HG03575 (cell line): ENCODE results near the gene SBDS.
"Not testable (repeated sequence)": the region's sequence is repeated elsewhere in the genome, so short reads cannot be mapped to it uniquely, and the experiment has no call there.

Experiments used
- ATAC-seq: cut with Tn5 transposase; IDR thresholded peaks from one replicate; pipeline ENCODE4 v1.9.1; 2021; ENCODE audit not compliant: unreplicated experiment, insufficient number of reproducible peaks, low FRiP score; ENCODE audit errors: extremely low read depth

SBDS gene

DNA sequence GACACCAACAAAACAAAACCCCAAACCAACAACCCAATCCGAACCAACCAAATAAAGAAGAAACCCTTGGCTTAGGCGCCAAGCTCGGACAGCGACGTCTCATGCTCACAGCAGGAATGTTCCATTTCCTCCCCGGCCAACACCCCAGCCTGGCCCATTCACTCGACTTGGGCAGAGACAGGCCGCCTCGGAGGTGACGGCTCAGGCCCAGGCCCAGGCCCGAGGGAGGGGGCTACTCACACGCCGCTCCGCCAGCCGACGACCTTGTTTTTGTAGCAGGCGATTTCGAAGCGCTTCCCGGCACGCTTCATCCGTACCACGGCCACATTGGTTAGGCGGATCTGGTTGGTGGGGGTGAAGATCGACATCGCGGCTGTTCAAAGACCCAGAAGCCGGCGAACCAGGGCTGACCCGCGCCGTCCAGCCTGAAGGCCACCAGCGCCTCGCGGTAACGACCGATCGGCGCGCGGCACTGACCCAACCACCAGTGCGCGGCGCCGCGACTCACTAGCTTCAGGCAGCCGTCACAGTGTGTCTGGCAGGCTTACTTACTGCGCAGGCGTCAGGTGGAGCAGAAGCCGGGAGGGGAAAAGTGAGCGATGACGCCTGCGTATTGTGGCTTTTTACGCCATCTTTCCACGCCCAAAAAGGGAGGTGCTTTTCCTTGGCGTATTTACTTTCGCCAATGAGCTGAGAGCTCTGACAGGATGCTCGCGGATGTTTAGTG lies at the start of gene SBDS:
Gene SBDS (minus strand): TSS at position 537 of the 727 bp plus-strand sequence. CDS start 169 bp downstream, at position 368.
- ATAC-seq: peak; percentile 32

DNA sequence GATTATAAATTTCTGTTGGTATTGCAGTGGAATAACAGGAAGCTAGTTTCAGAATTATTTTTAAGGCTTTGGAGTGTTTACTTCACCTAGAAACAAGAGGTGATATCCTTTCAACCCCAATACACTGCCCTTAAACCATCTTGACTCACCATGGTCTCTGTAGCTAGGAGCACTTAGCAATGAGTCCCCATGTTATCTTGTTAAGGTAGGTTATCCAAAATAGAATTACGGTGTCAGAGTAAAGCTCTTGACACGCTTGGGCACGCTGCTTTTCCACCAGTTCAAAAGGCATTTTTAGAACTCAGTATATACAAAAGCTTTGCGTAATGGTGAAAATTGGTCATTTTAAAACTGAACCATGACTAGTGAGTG lies 48.2 kb upstream of the SBDS start:
- not testable (repeated sequence) for ATAC-seq

DNA sequence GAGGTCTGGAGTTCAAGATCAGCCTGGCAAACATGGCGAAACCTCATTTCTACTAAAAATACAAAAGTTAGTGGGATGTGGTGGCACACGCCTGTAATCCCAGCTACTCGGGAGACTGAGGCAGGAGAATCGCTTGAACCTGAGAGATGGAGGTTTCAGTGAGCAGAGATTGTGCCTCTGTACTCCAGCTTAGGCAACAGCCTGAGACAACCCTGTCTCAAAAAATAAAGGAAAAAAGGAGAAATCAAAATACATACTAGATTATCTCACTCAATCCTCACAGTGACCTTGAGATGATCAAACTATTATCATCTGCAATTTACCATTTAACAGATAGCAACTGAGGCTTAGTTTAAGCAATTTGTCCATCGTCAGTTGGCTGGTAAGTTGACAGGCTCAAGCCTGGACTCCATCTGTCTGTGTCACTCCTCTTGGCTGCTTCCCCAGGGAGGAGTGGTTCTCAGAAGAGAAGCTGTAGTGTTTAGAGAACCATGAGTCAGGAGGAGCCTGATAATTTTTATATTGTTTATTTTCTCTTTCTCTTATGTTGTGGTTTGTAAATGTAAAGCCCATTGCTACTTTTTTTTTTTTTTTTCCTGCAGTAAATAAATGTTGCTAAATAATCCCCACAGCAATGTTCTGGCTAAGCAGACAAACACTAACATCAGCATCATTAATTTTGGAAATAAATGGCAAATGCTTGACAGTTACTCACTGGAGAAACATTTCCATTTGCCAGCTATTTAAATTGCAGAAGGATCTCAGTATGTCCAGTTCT lies 47.6 kb upstream of the SBDS start:
- ATAC-seq: not testable (repeated sequence)

DNA sequence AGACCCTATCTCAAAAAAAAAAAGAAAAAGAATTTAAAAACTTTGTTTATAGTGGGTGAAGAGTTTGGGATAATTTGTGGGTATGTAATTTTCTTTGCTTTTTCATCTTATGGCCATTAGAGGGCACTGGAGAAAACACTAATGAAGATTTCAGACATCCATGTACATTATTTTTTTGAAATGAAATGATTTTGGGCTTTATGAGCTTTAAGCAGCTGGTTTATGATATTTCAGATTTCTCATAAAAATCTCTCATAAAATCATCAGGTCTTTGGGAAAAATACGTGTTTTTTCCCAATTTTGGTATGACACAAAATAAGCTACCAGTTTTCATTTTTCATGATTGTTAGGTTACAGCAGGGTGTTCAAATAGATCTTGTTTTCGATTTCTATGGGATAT lies 45.4 kb upstream of the SBDS start:
- ATAC-seq: not testable (repeated sequence)

DNA sequence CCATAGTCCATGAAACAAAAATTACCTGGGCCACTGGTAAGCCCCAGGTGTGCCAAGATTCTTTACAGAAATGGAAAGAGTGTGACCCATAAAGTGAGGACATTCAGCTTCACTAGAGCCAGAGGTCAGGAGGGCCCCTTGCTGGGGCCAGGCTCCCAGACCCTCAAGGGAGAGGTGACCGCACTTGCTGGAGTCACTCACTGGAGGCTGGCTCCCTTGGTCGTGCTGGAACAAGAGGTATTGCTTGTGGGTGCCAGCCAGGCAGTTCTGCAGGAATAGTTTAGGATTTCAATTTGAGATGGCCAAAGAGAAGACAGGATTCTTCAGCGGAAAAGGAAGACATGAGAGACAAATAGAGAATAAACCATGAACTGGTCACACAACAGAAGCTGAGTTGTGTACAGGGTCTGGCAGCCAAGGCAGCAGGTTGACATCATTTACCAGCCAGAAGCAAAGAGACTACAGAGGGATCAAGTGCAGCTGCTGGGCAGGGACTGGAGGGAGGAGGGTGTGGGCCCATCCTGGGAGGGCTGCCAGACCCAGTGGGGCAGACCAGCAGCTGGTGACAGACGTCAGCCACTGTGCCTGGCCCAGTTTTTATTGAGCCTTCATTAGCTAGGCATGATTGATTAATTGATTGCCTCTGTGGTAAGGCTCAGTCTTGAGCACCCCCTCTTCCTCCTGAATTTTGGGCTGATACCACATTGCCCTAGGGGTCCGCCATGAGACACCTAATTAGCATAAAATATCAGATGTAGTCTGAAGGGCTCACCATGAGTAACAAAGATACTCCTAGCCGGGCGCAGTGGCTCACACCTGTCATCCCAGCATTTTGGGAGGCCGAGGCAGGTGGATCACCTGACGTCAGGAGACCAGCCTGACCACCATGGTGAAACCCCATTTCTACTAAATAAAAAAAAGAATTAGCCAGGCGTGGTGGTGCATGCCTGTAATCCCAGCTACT lies 41.3 kb upstream of the SBDS start:
- ATAC-seq: not testable (repeated sequence)

DNA sequence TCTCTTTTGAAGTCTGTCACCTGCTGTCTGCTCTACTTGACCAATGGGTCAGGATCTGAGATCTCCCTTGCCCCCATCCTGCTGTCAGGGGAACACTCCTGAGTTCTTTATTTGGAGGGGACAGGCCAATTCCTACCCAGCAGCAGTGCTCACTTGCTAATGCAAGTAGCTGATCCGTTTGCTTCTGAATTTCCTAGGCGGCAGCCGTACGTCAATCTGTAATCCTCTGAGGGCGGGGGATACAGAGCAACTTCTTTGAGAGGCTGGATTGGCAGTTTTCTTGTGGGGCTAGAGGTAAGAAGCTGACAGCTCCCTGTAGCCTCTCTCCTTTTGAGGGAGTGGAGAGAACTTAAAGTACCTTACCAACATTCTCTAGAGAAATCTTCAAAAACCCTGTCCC lies 37.9 kb upstream of the SBDS start:
- ATAC-seq: no peak

DNA sequence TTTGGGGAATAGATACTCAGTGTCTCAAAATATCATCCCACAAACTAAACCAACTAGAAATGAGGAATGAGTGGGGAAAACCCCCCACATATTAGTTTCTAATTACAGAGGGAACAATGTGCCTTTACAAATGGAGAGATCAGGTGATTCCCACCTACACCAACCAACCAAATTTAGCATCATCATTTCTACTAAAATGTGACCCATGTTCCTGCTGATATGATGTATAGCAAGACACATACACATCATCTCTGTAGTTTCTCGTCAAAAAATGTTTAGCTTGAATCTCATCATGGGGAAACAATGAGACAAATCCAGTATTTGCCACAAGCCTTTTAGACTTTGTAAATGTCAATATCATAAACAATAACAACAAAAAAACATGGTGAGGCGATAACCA lies 36.3 kb upstream of the SBDS start:
- ATAC-seq: not testable (repeated sequence)

DNA sequence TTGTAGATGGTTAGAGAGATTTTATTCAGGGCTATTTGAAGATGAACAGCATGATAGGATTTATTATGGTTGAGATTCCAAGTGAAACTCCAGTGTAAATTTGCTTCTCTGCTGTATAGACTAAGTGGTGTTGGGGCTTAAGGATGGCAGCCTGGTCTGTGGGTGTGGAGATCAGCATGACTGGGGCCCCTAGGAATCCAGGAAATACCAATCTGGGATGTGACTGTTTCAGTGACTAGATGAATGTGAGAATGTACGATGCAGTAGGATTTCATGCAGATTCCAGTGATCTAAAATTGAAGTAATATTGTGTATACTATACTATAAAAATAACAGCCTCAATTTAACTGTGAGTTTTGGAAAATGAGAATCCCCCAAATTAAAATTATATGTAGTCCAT lies 30.1 kb upstream of the SBDS start:
- not testable (repeated sequence) for ATAC-seq

DNA sequence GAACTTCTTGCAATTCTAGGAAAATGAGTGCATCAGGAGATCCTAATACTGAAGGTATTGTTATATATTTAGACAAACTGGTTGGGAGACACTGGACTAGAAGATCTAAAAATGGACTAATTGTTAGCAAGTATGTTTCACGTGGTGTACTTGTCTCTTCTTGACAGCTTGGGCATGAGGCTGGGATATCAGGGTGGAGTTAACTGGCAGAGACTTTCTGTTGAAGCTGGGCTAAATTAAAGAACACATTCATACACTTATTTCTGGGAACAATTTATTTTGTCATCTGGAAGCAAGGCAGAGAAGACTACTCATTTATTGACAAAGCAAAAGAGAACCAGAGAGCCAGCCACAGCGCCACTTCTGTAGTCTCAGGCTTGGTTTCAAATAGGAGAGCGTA lies 27.1 kb upstream of the SBDS start:
- ATAC-seq: no peak

DNA sequence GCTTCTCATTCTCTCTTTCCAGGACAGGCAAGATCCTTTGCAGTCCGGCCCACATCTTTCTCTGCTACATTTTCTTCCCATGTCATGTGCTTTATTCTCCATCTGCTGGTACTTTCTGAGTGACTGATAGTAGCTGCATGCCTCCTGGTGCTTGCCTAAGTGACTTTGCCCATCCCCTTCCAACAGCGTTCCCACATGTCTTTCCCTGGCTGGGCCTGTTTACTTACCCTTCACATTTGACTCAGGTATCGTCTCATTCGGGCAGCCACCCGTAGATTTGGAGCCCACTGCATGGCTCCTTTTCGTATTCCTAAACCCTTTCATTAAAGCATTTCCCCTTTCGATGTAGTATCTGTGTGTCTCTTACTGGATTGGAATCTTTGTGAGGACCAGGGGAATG lies 25.9 kb upstream of the SBDS start:
- no peak for ATAC-seq

DNA sequence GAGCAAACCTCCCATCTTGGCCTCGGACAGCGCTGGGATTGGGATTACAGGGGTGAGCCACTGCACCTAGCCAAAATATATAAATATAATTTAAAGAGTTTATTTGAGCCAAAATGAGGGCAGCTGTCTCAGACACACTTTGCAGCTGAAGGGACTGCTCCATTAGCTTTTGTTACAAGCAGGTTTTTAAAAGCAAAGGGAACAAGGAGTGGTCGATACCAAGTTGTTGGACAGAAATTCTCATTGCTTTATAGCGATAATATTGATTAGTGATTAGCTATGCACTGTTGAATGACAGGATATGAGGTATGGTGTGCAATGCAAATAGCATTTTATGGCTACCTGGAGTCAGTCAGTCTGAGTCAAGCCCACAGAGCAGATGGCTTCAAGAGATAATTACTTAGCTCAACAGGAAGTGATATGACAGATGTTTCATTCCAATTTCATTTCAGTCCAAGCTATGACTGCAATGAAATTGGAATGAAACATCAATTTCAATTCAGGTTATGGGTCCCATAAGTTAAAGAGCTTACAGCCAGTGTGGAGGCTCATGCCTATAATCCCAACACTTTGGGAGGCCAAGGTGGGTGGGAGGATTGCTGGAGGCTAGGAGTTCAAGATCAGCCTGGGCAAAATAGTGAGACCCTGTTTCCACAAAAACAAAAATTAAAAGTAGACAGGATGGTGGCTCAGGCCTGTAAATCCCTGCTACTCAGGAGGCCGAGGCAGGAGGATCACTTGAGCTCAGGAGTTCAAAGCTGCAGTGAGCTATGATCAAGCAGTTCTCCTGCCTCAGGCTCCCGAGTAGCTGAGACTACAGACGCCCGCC lies 24.4 kb upstream of the SBDS start:
- ATAC-seq: no peak

DNA sequence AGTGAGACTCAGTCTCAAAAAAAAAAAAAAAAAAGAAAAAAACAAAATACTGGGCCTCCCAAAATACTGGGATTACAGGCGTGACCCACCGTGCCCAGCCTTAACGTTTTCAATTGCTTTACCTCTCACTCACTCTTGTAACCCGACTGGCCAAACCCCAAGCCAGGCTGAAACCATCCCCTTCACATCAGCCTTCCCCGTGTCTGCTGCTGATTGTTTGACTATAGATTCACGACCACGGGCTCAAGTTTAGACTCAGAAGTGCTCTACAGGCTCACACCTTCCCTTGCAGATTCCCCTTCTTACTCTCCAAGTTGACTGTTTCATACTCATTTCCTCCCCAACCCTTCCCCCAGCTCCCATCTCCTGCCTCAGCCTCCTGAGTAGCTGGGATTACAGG lies 23.6 kb upstream of the SBDS start:
- ATAC-seq: no peak

DNA sequence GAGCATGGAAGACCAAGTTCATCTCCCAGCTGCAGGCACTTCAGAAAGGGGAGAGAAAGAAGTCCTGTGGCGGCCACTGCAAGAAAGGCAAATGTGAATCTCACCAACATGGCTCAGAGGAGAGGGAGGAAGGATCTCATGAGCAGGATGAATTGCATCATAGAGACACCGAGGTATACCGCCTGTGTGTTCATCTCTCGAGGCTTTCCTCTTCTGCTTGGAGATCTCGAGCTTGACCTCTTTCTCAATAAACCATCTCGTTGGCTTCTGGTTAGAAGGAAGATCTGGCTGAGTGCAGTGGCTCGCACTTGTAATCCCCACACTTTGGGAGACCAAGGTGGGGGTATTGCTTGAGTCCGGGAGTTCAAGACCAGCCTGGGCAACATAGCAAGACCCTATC lies 22.6 kb upstream of the SBDS start:
- ATAC-seq: not testable (repeated sequence)

DNA sequence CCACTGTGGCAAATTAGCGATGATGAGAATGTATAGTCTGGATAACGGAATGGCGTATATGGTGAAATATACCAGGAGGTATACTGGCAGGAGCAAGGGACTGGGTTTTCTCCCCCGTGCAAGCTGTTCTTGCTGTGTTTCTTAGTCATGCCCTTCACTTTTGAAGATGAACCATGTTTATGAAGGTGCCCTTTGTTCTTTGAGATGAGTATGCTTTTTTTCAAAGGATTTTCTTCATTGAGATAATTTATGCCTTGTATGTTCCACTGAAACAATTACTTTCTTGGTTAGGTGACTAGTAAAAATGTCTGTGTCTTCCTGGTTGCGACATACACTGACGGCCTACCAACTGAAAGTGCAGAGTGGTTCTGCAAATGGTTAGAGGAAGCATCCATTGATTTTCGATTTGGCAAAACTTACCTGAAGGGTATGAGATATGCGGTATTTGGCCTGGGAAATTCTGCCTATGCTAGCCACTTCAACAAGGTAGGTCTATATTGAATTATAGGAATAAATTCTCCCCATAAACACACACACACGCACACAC lies 18.8 kb upstream of the SBDS start:
- ATAC-seq: not testable (repeated sequence)

DNA sequence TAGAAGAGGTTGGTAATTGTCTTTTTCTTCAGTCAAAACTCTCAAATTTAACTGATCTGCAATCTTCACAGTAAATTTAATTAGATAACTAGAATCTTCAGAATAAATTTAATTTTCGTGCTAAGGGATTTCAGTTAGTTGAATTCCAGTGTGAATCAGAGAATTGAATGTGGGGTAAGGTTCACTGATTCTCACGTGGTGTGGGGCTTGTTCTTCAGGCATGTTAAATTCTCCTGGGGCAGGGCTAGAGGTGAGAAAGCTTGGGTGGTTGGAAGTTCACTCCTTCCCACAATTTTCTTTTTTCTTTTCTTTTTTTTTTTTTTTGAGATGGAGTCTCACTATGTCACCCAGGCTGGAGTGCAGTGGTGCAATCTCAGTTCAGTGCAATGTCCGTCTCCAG lies 14.3 kb upstream of the SBDS start:
- not testable (repeated sequence) for ATAC-seq

DNA sequence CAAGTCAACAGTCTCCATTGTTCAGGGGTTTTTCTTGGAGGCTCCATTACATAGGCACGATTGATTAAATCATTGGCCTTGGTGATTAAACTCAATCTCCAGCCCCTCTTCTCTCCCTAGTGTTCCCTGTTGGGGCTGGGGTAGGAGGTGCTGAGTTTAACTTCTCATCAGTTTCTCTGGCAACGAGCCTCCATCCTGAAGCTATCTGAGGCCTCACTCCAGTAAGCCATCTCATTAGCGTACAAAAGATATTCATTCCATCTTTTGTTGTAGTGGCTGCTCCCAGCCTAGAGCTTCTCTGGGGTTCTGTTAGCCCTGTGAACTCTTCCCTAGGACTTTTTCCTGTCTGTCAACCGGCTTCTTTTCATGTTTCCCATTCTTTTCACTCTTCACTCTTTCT lies 12.9 kb upstream of the SBDS start:
- ATAC-seq: no peak

DNA sequence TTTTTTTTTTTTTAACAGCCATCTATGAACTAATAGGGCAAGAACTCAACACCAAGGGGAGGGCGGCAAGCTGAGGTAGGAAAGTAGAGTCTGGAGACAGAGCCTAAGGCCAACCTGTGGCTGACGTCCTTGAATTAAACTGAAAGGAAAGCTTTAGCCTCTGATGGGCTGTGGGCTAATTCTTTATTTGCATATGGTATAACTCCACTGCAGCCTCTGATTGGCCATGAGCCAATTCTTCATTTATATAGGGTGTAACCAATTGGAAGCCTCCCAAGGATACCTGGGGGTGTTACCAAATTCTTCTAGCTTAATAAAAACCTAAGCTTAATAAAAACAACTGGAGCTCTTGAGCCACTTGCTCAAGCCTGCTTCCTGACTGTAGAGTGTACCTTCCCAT lies 11.6 kb upstream of the SBDS start:
- no peak for ATAC-seq

DNA sequence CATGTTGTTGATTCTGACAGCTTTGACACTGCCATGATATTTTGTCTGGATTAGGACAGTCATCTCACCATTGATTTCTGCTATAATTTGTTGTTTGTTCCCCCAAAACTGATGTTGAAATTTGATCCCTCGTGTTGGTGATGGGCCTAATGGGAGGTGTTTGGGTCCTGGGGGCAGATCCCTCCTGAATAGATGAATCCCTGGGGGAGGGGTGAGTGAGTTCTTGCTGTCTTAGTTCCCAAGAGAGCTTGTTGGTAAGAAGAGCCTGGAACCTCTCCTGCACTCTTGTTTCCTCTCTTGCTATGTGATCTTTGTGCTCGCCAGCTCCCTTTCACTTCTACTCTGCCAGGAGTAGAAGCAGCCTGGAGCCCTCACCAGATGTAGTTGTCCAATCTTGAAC lies 8.8 kb upstream of the SBDS start:
- ATAC-seq: not testable (repeated sequence)
